Tibial nerve (tissue), 4 donors: Measurements from ENCODE around the gene GLIS2.

ENCODE experiments used
- CTCF ChIP-seq, 5 experiments: fragments of 200-600 bp in 3 of 5; fragments of 450-650 bp in 2 of 5; sonication (generic) in 3 of 5; IDR thresholded peaks; one replicate each; pipeline ENCODE4 v1.5.1; 2016 to 2019; ENCODE audit warnings: antibody characterized with exemption in 5 of 5, mild to moderate bottlenecking in 3 of 5, moderate library complexity in 2 of 5
- EP300 ChIP-seq, 2 donors: sonication (generic); formaldehyde crosslinking; IDR thresholded peaks; one replicate each; pipeline ENCODE4 v1.6.1; 2017; ENCODE audit warnings: antibody characterized with exemption in 2 of 2, mild to moderate bottlenecking in 1 of 2
- POLR2A ChIP-seq, 2 donors: fragments of 450-650 bp; IDR thresholded peaks; one replicate each; pipeline ENCODE4 v1.6.1; 2017; ENCODE audit warnings: antibody characterized with exemption in 2 of 2, mild to moderate bottlenecking in 2 of 2, moderate library complexity in 2 of 2

- no peak for TF ChIP-seq CTCF (IDR thresholded peaks at IDR 0.05)
- TF ChIP-seq POLR2A (IDR thresholded peaks at IDR 0.05), result no peak
- no peak for TF ChIP-seq EP300 (IDR thresholded peaks at IDR 0.05)
These were observed 49.1 kb downstream of the GLIS2 start for GRCh38 chr16:4365014-4365406.
